ENCODE results near the gene P3H2. TPM values are rescaled to one million over a fixed set of nuclear protein-coding genes. Genes with fewer than 3 reads are reported as not detected.

The P3H2 gene
- total RNA-seq, 1 experiment from 2014 or later: 82.2 TPM

GRCh38 chr3:189945935-189946709 lies 174.6 kb downstream of the P3H2 start:
- TF ChIP-seq SIN3A (IDR thresholded peaks at IDR 0.05; ENCODE audit: borderline replicate concordance, insufficient read depth, low read depth, low read length): no peak
- no peak for TF ChIP-seq POLR2AphosphoS5 (IDR thresholded peaks at IDR 0.05; ENCODE audit: low read depth, low read length)
- TF ChIP-seq REST (IDR thresholded peaks at IDR 0.05; ENCODE audit: insufficient read depth in 1 of 2, low read depth in 2 of 2, low read length in 1 of 2): peak in 1 of 2 experiments; percentile 74; a peak in 2 of 4 replicates
- intact Hi-C loops (cut with micrococcal nuclease; ENCODE audit: unreplicated experiment): loop anchor here (10.0 kb wide), 1 partner anchor 151 kb away; no protein-coding TSS in a partner anchor
- in situ Hi-C loops (cut with HindIII; ENCODE audit: low pct_unique_long_range_greater_than_20kb, low sequenced_read_pairs): no loop called here
- no peaks in the 10 kb centered on the region for H3K9me3 ChIP-seq (ENCODE audit: control insufficient read depth, insufficient read depth, low read depth, low read length)
- BruUV-seq (replicated peaks): no TSS peak
- ATAC-seq (no peak), DNase-seq (ENCODE audit: low read depth, low spot score) (no peak)
- ChIA-PET CTCF (interaction anchor here (0.6 kb wide), 2 partner anchors 49 to 499 kb away, joined by 4 to 9 read pairs; no protein-coding TSS in a partner anchor), POLR2A (no interaction called here)
- H3K27ac ChIP-seq (ENCODE audit: low read length): no peak overlapping the region
- no peaks in the 10 kb centered on the region for H3K36me3 ChIP-seq (ENCODE audit: control insufficient read depth, insufficient read depth, low read length)
- no peaks in the 10 kb centered on the region for H3K27me3 ChIP-seq (ENCODE audit: control insufficient read depth, insufficient read depth, low read length)
- H3K4me1 ChIP-seq (ENCODE audit: control insufficient read depth, insufficient read depth, low read length): peaks cover 5% of the 10 kb centered on the region
- no peak overlapping the region for H3K4me3 ChIP-seq (ENCODE audit: low read depth in 2 of 2, low read length in 2 of 2)

- H3K4me3 ChIP-seq (ENCODE audit: low read depth in 2 of 2, low read length in 2 of 2): no peak overlapping the region
- no TSS peak for BruUV-seq (replicated peaks)
- H3K36me3 ChIP-seq (ENCODE audit: control insufficient read depth, insufficient read depth, low read length): no peaks in the 10 kb centered on the region
- in situ Hi-C loops (cut with HindIII; ENCODE audit: low pct_unique_long_range_greater_than_20kb, low sequenced_read_pairs) (no loop called here), intact Hi-C loops (cut with micrococcal nuclease; ENCODE audit: unreplicated experiment) (loop anchor here (10.0 kb wide), 1 partner anchor 150 kb away; no protein-coding TSS in a partner anchor)
- ATAC-seq (no peak), DNase-seq (ENCODE audit: low read depth, low spot score) (no peak)
- H3K27me3 ChIP-seq (ENCODE audit: control insufficient read depth, insufficient read depth, low read length): no peaks in the 10 kb centered on the region
- no peaks in the 10 kb centered on the region for H3K9me3 ChIP-seq (ENCODE audit: control insufficient read depth, insufficient read depth, low read depth, low read length)
- H3K27ac ChIP-seq (ENCODE audit: low read length): no peak overlapping the region
- ChIA-PET POLR2A (interaction anchor here (0.6 kb wide), 1 partner anchor 449 kb away, joined by 10 read pairs; no protein-coding TSS in a partner anchor), CTCF (no interaction called here)
- TF ChIP-seq REST (IDR thresholded peaks at IDR 0.05; ENCODE audit: insufficient read depth in 1 of 2, low read depth in 2 of 2, low read length in 1 of 2) (no peak), TCF7L2 (IDR thresholded peaks at IDR 0.05; ENCODE audit: low read depth, low read length) (no peak), POLR2AphosphoS5 (IDR thresholded peaks at IDR 0.05; ENCODE audit: low read depth, low read length) (no peak), SIN3A (IDR thresholded peaks at IDR 0.05; ENCODE audit: borderline replicate concordance, insufficient read depth, low read depth, low read length) (no peak), CTCF (IDR thresholded peaks at IDR 0.05) (no peak)
- peaks cover 5% of the 10 kb centered on the region for H3K4me1 ChIP-seq (ENCODE audit: control insufficient read depth, insufficient read depth, low read length)
Measured at GRCh38 chr3:189944285-189945145, 176.2 kb downstream of the P3H2 start.

Data from Panc1 (cell line).